ENCODE results near the gene TUBB2A.
A peak's percentile ranks its signal among the peaks of the same experiment; 100 is the strongest.

TUBB2A gene

DNA sequence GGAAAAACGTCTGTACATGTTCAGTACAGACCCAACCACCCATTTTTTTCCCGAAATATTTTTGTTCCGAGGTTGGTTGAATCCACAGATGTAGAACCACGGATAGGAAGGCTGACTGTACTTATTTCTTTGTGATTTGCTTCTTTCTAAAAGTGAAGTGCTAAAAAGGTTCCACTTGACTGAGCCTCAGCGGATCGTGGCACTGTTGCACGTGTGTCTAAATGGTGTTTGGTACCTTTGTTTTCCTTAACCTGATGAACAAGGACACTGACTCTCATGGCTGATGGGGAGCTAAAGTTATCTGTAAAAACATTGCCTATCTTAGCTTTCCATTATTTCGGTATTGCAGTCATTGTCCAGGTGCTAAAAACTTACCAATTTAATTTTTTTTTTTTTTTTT lies 32.7 kb downstream of the TUBB2A start:
- DNase-seq (ENCODE audit: low read depth in 3 of 3) = no peak

DNA sequence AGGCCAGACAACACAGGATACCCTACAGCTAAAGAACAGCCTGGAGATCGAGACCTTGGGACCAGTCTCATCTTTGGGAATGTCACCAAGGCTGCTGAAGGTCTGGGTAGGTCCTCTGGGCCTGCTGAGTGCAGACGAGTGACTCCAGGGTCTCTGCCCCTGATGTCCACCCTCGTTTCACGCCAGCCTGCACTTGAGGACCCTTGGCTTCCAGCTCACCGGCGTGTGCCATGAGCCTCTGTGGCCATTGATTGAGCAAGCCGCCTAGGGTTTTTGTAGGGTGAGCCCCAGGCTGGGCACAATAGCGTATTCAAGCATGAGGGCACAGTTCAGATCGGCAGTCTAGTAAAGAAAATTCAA lies 34.5 kb downstream of the TUBB2A start:
- DNase-seq (ENCODE audit: low read depth in 3 of 3) = no peak

DNA sequence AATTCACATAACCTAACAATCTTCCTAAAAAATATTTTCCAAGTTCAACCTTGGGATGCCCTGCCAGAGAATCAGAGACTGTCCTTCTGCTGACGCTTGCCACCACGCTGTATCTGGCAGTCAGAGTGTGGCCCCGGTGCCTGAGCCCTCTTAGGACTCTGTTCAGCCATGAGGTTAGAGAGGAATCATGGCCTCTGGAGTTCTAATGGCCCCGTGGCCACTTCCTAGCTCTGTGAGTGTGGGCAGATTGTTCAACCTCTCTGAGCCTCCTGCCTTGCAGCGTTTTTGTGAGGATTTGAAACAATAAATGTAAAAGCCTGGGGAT lies 36.6 kb downstream of the TUBB2A start:
- DNase-seq (ENCODE audit: low read depth in 3 of 3) = no peak

DNA sequence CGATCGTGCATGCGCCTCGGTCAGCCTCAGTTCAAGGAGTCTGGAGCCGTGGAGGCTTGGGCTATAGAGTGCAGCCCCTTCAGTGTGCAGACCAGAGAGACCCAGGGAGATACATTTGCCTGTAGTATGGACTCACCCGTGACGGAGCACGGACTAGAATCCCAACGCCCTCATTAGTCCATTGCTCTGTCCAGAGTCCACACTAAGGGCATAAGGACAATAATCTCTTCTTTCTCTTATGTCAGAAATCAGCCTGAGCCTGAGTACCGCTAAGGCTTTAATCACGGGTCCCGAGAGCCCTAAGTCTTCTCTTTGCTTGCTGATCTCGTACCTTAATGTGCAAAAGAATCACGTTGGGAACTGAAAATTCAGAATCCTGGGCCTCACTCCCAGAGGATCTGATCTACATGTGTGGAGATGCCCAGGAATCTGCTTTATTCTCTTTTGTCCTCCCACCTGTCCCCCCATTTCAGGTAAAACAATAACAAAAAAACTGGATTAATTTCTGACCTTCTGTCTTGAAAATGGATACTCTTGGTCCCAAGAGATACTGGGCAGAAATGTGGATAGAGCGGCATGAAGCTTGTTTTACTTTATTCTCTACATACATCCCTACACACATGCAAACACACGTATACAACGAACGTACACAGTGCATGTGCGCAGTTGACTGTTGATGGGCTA lies 38.2 kb downstream of the TUBB2A start:
- DNase-seq (ENCODE audit: low read depth in 3 of 3) = no peak

DNA sequence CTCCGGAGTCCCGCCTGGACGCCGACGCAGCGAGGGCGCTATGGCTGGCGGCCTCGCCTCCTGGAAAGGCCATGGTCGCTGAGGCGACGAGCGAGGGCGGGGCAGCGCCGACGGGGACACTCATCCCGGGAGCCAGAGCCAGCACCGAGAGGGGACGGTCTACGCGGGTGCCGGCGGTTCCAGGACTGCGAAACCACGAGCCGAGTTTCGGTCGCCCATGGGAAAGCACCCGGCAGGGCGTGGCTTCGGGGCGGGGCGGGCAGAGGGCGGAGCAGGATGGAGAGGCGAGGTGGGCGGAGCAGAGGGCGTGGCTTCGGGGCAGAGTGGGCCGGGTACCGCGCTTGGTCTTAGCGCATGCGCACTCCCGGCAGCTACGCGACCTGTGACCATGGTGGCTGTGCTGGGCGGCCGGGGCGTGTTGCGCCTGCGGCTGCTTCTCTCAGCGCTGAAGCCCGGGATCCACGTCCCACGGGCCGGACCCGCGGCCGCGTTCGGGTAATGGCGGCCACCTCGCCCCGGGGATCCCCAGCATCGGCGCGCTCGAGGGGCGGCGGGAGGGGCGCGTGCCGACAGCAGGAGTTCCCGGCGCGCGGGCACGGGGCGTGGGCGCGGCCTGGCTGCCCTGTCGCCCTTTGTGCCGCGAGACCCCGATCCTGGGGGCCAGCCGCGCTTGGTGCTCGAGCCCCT lies 38.8 kb downstream of the TUBB2A start, which contains the start of gene BPHL:
BPHL (plus strand) TSS at position 359 of the 687 bp plus-strand sequence; CDS start at position 389, 30 bp downstream.
- DNase-seq (ENCODE audit: low read depth in 3 of 3) = peak; percentile 99 to 100 (median 99)

DNA sequence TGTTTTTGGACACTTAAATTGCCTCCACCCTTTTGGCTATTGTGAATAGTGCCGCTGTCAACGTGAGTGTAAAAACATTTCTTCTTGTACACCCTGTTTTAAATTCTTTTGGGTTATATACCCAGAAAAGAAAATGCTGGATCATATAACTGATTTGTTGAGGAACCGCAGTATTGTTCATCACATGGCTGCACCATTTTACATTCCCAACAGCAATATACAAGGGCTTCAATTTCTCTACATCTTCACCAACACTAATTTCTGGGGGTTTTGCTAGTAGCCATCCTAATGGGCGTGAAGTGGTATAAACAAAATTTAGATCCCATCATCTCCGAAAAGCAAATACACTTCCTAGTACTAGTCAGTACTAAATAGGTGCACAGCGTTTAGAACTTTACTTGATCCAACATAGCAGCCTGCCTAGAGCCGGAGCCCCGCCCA lies 39.4 kb downstream of the TUBB2A start:
- no peak for DNase-seq (ENCODE audit: low read depth in 3 of 3)

DNA sequence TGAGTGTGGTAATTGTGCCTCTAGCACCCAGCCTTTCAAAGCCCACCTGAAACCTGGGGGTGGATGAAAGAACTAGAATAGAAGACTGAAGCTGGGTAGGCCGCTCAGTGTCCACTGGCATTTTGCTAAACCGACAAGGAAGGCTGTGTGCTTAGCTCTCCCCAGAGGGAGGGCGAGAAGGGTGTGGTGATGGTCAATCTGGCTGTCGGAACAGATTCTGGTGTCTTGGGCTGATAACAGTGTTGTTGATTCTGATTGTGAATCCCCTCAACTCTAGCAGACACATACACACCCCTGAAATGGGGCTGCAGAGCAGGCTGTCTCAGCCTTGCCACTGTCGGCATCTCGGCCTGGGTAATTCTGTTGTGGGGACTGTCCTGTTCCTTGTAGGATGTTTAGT lies 43.0 kb downstream of the TUBB2A start:
- DNase-seq (ENCODE audit: low read depth in 3 of 3) = no peak

DNA sequence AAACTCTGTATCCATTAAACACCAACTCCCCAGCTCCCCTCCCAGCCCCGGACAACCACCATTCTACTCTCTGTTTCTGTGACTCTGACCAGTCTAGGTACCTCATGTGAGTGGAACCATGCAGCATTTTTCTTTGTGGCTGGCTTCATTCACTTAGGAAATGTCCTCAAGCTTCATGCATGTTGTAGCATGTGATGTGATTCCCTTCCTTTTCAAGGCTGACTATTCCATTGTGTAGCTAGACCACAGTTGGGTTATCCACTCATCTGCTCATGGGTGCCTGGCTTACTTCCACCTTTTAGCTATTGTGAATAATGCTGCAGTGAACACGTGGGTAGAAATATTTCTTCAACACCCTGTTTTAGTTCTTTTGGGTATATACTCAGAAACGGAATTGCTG lies 47.6 kb downstream of the TUBB2A start:
- no peak for DNase-seq (ENCODE audit: low read depth in 3 of 3)

DNA sequence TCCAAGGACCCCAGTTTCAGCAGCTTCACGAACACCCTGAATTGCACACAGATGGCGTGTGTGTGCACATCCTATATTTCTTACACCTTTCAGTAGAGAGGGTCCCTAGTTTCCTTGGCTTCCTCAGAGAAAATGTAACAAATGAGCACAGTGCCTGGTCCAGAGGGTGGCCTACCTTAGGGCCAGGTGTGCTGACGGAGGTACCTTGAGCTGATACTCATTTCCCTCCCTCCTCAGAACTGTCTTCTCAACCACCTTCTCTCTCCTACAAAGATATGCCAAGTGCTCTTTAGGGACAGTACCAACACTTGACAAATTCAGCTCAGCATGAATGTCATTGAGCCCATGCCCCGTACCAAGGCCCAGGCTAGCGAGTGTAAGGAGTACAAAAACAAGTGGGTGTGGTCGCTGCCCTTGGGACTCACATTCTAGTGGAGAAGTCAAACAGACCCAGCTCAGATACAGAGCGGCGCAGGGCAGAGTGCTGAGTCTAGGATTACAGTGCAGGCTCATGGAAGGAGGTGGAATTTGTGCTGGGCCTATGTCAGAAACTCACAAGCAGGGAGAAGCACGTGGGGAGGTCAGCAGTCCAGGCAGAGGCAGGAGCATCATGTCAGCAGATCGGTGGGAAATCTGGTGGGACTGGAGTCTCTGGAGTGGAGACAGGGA lies 48.5 kb downstream of the TUBB2A start:
- no peak for DNase-seq (ENCODE audit: low read depth in 3 of 3)

All from stimulated activated CD4-positive, alpha-beta T cell treated with anti-CD3 and anti-CD28 coated beads, TNF-alpha, amount 100 ng/mL, for 24 hours (primary cell).